Keratinocyte (primary cell): ENCODE measurements around the gene C17orf58. TPM values are rescaled to one million over a fixed set of nuclear protein-coding genes. Genes with fewer than 3 reads are reported as not detected.
"Not testable (repeated sequence)": the region's sequence is repeated elsewhere in the genome, so short reads cannot be mapped to it uniquely, and the experiment has no call there.

ENCODE experiments used
- DNase-seq: peaks from one replicate; pipeline ENCODE4 v3.0.0-alpha.2; 2011; ENCODE audit warnings: low read depth, missing footprints, low spot score
- FAIRE-seq: peaks from 2 replicates; lab custom pipeline; 2011; peaks lifted over from hg19 to GRCh38; lab: Jason Lieb, UNC
- H2AFZ ChIP-seq: 2 replicates; pipeline ENCODE4 v1.6.0; 2012; ENCODE audit warnings: low read length, control low read depth, inconsistent platforms; ENCODE audit not compliant: control insufficient read depth
- H3K27ac ChIP-seq: 2 replicates; pipeline ENCODE4 v1.5.1; 2011; ENCODE audit warnings: low read length; ENCODE audit not compliant: control insufficient read depth, insufficient read depth
- H3K27me3 ChIP-seq: 3 replicates; pipeline ENCODE4 v1.6.0; 2011; ENCODE audit warnings: low read length; ENCODE audit not compliant: control insufficient read depth, insufficient read depth; ENCODE audit errors: extremely low read depth
- H3K36me3 ChIP-seq, 2 experiments: 2 replicates in 1 of 2; 3 replicates in 1 of 2; pipeline ENCODE4 v1.5.1; 2011; ENCODE audit warnings: low read length in 2 of 2, mild to moderate bottlenecking in 1 of 2; ENCODE audit not compliant: control insufficient read depth in 2 of 2, insufficient read depth in 2 of 2; ENCODE audit errors: extremely low read depth in 1 of 2
- H3K4me1 ChIP-seq: 3 replicates; pipeline ENCODE4 v1.5.1; 2011; ENCODE audit warnings: low read length; ENCODE audit not compliant: control insufficient read depth, insufficient read depth; ENCODE audit errors: extremely low read depth
- H3K4me2 ChIP-seq: 3 replicates; pipeline ENCODE4 v1.6.0; 2011; ENCODE audit warnings: low read depth, low read length; ENCODE audit not compliant: control insufficient read depth, insufficient read depth; ENCODE audit errors: extremely low read depth
- H3K4me3 ChIP-seq, 3 experiments: fragments of 200-600 bp in 1 of 3; sonication (generic) in 1 of 3; 2 replicates in 2 of 3; 3 replicates in 1 of 3; pipeline ENCODE4 v1.5.1; 2011 to 2016; ENCODE audit warnings: low read length in 3 of 3, mild to moderate bottlenecking in 3 of 3, control low read depth in 2 of 3, inconsistent platforms in 1 of 3, low read depth in 1 of 3, mixed read lengths in 1 of 3, mixed run types in 1 of 3, moderate library complexity in 1 of 3; ENCODE audit not compliant: control insufficient read depth in 2 of 3, insufficient read depth in 2 of 3; ENCODE audit errors: extremely low read depth in 1 of 3
- H3K79me2 ChIP-seq: 2 replicates; pipeline ENCODE4 v1.6.0; 2012; ENCODE audit warnings: low read length; ENCODE audit not compliant: control insufficient read depth, insufficient read depth
- H3K9ac ChIP-seq: 3 replicates; pipeline ENCODE4 v1.6.0; 2011; ENCODE audit warnings: low read length; ENCODE audit not compliant: control insufficient read depth, insufficient read depth; ENCODE audit errors: extremely low read depth
- H3K9me1 ChIP-seq: 3 replicates; pipeline ENCODE4 v1.6.0; 2011; ENCODE audit warnings: low read length; ENCODE audit not compliant: control insufficient read depth, insufficient read depth; ENCODE audit errors: extremely low read depth
- H3K9me3 ChIP-seq: 2 replicates; pipeline ENCODE4 v1.5.1; 2012; ENCODE audit warnings: low read depth, low read length; ENCODE audit not compliant: control insufficient read depth
- H4K20me1 ChIP-seq: 3 replicates; pipeline ENCODE4 v1.6.0; 2011; ENCODE audit warnings: low read length; ENCODE audit not compliant: control insufficient read depth, insufficient read depth; ENCODE audit errors: extremely low read depth
- CTCF ChIP-seq, 3 experiments: IDR thresholded peaks in 1 of 3; conservative IDR thresholded peaks in 1 of 3; optimal IDR thresholded peaks in 1 of 3; 2 replicates in 2 of 3; 3 replicates in 1 of 3; pipeline versions ENCODE3 to v1.5.1; 2011; ENCODE audit warnings: low read length in 3 of 3, mild to moderate bottlenecking in 3 of 3, moderate library complexity in 2 of 3, control low read depth in 1 of 3, inconsistent platforms in 1 of 3; ENCODE audit not compliant: insufficient read depth in 2 of 3; ENCODE audit errors: extremely low read depth in 1 of 3
- EZH2 ChIP-seq: IDR thresholded peaks from one replicate; pipeline ENCODE4 v1.6.1; 2012; ENCODE audit warnings: inconsistent platforms, mild to moderate bottlenecking, low read length, moderate library complexity
- dilution Hi-C: fragments of 300-500 bp; cut with MboI; formaldehyde crosslinking; loops from one replicate; pipeline ENCODE4 v1.7.0; 2020; ENCODE audit warnings: low sequenced_read_pairs; ENCODE audit not compliant: extremely low pct_ligation_motif_present
- polyA plus RNA-seq, 5 experiments: library from polyadenylated mRNA; depleted of rRNA in 3 of 5; stranded (reverse) in 3 of 5; stranded (forward) in 1 of 5; unstranded in 1 of 5; fragments of >200 nt; gene quantifications; 1 replicate in 1 of 5; 2 replicates in 3 of 5; 3 replicates in 1 of 5; pipeline versions ENCODE4 v1.2.1 to v1.2.3, GENCODE V29; 2011 to 2012; ENCODE audit warnings: missing spikeins in 2 of 5, low read depth in 1 of 5, low replicate concordance in 1 of 5

The C17orf58 gene
- polyA plus RNA-seq, 1 donor (not counting 4 experiments of a cell fraction or from before 2014, with no cell fraction given), result 6.1 TPM

GRCh38 chr17:67982686-67983382, 13.4 kb downstream of the C17orf58 start:
- no peak for FAIRE-seq

GRCh38 chr17:67982034-67982640, 14.1 kb downstream of the C17orf58 start:
- dilution Hi-C loops, result no loop called here

More at GRCh38 chr17:67982686-67983382, 13.4 kb downstream of the C17orf58 start:
- Histone ChIP-seq H3K4me3 (no peak overlapping the region), H3K4me2 (no peak overlapping the region), H3K4me1 (no peaks in the 10 kb centered on the region), H3K9me3 (no peaks in the 10 kb centered on the region), H3K27me3 (no peaks in the 10 kb centered on the region), H4K20me1 (no peaks in the 10 kb centered on the region), H3K9me1 (no peaks in the 10 kb centered on the region), H3K36me3 (peaks cover 0 to 5% of the 10 kb centered on the region in 2 experiments), H2AFZ (no peak overlapping the region), H3K9ac (no peak overlapping the region), H3K27ac (no peak overlapping the region), H3K79me2 (no peaks in the 10 kb centered on the region)
- DNase-seq, result no peak
- TF ChIP-seq CTCF (optimal IDR thresholded peaks at IDR 0.05 in 1 of 3, IDR thresholded peaks at IDR 0.05 in 1 of 3, conservative IDR thresholded peaks at IDR 0.05 in 1 of 3; ENCODE audit: extremely low read depth in 1 of 3, insufficient read depth in 2 of 3, low read length in 3 of 3) (no peak), EZH2 (no peak)
- dilution Hi-C loops, result no loop called here

GRCh38 chr17:67980883-67981282, 15.4 kb downstream of the C17orf58 start:
- H3K36me3 ChIP-seq, H3K27ac ChIP-seq, H4K20me1 ChIP-seq, DNase-seq, H3K9me1 ChIP-seq, H3K4me2 ChIP-seq, FAIRE-seq, H3K27me3 ChIP-seq, dilution Hi-C loops, H3K4me1 ChIP-seq, H3K79me2 ChIP-seq, H2AFZ ChIP-seq, H3K4me3 ChIP-seq, H3K9ac ChIP-seq, H3K9me3 ChIP-seq: not testable (repeated sequence)

More at GRCh38 chr17:67982034-67982640, 14.1 kb downstream of the C17orf58 start:
- no peak overlapping the region for H3K4me3 ChIP-seq
- H3K27me3 ChIP-seq, result no peaks in the 10 kb centered on the region
- no peak overlapping the region for H3K4me2 ChIP-seq
- peaks cover 0 to 6% of the 10 kb centered on the region in 2 experiments for H3K36me3 ChIP-seq
- no peak for TF ChIP-seq CTCF (optimal IDR thresholded peaks at IDR 0.05 in 1 of 3, IDR thresholded peaks at IDR 0.05 in 1 of 3, conservative IDR thresholded peaks at IDR 0.05 in 1 of 3; ENCODE audit: extremely low read depth in 1 of 3, insufficient read depth in 2 of 3, low read length in 3 of 3)
- no peak for TF ChIP-seq EZH2
- no peaks in the 10 kb centered on the region for H4K20me1 ChIP-seq
- H3K79me2 ChIP-seq, result no peaks in the 10 kb centered on the region
- H3K4me1 ChIP-seq, result no peaks in the 10 kb centered on the region
- H3K9me1 ChIP-seq, result no peaks in the 10 kb centered on the region
- no peak overlapping the region for H3K9ac ChIP-seq
- no peak for FAIRE-seq
- no peaks in the 10 kb centered on the region for H3K9me3 ChIP-seq
- H2AFZ ChIP-seq, result no peak overlapping the region
- H3K27ac ChIP-seq, result no peak overlapping the region
- no peak for DNase-seq
